LNCaP clone FGC (cell line): Measurements from ENCODE around the gene RAG2.

ENCODE experiments used
- DNase-seq: peaks from one replicate; pipeline ENCODE4 v3.0.0-alpha.2; 2011; ENCODE audit warnings: low read depth
- H3K4me3 ChIP-seq: 2 replicates; pipeline ENCODE4 v1.5.1; 2011; ENCODE audit warnings: mild to moderate bottlenecking, low read depth, low read length, control low read depth
- CTCF ChIP-seq: IDR thresholded peaks from 2 replicates; pipeline ENCODE4 v1.5.1; 2012; ENCODE audit warnings: mild to moderate bottlenecking; ENCODE audit not compliant: control insufficient read depth, insufficient read depth; ENCODE audit errors: extremely low read depth

RAG2 gene

DNA sequence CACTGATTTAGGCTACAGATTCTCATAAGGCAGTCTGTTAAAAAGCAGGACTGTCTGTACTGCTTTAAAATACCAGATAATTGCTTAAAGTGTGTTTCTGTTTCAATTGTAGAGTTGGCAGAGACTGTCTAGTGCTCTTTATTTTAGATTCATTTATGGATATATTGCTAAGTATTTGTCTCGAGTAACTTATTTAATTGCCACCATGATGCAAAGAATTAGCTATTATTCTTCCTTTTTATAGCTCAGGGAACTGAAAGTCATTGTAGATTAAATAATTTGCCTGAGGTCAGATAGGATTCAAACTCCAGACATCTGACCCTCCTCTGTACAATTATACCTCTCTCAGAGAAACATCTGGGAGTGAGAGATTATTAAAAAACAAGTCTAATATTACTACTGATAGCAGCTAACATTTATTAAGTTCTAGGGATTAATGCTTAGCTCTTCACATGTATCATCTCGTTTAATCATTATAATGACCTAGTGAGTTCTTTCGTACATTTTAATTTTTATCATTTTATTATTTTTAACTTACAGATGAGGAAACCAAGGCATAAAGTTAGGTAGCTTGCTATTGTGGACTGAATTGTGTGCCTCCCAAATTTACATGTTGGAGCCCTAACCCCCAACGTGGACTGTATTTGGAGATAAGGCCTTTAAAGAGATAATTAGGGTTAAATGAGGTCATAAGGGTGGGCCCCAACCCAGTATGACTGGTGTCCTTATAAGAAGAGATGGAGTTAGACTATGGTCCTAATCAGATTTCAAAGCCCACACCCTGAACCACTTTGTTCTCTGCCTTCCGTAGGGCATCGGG, 19.7 kb upstream of the RAG2 start:
- H3K4me3 ChIP-seq: no peak overlapping the region
- DNase-seq: no peak
- TF ChIP-seq CTCF: no peak

DNA sequence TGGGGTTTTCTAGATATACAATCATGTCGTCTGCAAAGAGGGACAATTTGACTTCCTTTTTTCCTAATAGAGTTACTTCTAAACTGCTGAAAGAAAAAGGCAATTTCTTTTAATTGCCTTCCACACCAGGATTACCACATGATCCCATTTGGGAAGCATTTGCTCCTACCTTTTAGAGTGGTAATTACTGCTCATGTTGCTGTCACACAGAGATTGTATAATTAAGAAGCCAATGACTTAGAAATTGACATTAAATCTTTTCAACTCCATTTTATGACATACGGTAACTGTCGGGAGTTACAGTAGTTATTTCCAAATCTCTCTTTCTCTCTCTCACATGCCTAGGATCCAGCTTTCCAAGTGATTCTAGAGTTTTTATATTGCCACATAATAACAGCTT, 17.8 kb upstream of the RAG2 start:
- no peak overlapping the region for H3K4me3 ChIP-seq
- DNase-seq: no peak
- TF ChIP-seq CTCF: no peak

DNA sequence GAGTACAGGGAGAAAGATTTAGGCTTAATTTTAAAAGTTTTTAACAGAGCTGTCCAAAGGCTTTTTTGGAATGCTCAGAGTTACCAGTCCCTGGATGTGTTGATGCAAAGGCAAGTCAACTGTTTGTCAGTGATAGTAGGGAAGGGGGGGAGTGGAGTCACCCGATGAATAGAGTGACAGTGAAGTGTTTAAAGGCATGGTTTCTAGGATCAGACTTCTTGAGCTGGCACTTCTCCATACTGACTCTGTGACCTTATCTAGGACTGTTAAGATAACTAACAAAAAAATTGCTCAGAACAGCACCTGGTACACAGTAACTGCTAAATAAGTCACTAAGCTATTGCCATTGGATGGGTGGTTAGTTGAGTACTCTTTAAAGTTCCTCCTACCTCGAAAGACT, 11.3 kb upstream of the RAG2 start:
- TF ChIP-seq CTCF: no peak
- no peak for DNase-seq
- no peak overlapping the region for H3K4me3 ChIP-seq

- TF ChIP-seq CTCF: no peak
- DNase-seq: no peak
- no peak overlapping the region for H3K4me3 ChIP-seq
Observed at GRCh38 chr11:36608491-36609199, 10.6 kb upstream of the RAG2 start.

DNA sequence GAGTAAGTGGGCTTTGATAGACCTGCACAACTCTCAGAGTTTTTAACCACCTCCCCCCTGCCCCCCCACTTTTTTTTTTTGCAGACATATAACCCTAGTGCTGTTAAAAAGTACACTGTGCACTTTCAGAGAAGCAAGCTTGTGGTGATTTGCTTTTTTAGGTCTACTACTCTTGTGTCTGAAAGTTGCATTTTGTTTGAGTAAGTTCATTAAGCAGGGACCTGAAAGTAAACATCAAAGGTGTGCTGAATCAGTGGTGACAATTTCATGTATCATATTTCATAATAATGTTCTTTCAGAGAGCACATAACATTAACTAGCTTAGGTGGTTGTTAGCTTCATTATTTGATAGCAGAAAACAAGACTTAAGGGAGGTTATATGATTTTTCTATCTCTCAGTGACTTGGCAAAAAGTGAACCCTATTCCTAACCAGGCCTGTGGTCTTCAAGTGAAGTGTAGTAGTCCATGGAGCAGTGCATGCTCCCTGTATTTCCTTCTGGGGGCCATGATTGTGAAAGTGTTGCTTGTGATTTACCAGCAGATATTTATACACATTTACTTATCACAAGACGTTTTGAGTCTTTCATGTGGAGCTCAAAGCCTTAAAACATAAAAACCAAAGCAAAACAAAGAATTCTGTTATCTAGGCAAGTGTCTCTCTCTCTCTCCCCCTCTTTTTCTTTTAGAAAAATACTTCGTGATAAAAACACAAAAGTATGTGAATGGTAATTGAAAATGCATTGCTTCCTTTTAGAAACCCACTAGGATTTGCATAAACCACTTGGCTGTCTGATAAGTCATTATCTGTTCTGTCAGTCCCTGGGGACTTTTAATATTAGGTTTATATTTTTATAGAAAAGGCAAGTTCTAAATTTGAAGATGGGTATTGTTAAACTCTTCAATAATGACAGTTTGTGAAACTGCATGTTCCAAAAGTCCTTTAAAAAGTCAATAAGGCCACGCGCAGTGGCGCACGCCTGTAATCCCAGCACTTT, 7.5 kb upstream of the RAG2 start:
- TF ChIP-seq CTCF: no peak
- DNase-seq: no peak
- no peak overlapping the region for H3K4me3 ChIP-seq

- H3K4me3 ChIP-seq: no peak overlapping the region
- DNase-seq: no peak
- no peak for TF ChIP-seq CTCF
Observed at GRCh38 chr11:36602135-36602534, 4.1 kb upstream of the RAG2 start.
